Measurements from ENCODE around the gene PROSER3.

PROSER3 gene

GRCh38 chr19:35775298-35776101 is 17.5 kb downstream of the PROSER3 start, which contains the start of gene ARHGAP33:
TSS of gene ARHGAP33 (plus strand) at chr19:35775564. CDS start at chr19:35775659, 95 bp downstream.
- DNase-seq (ENCODE audit: low read depth in 2 of 2) = peak; percentile 97 to 98

DNA sequence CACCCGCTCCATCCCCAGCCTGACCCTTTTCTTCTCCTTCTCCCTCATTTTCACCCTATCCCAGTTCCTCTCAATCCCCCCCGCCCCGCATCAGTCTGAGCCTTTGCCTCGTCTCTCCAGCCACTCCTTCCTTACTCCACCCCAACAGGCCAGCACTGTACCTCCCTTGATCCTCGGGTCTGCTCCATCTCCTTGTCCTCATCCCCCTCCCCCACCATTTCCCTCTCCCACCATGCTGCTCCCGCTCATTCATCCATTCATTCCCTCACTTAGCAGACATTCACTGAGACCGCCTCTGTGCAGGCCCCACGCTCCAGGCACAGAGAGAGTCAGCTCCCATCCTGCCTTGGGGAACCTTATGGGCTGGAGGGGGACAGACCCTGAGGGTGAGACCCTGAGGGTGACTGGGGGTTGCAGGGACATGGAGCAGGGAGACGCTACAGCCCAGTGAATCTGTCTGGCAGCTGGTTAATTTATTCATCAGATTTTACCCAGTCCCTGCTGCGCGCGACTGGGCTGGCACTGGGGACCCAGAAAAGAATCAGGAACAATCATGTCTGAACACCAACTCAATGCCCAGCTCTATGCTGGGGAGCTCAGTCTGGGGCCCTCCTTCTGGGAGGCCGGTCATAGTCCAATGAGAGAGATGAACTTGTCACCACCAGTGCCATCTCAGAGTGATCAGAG is 18.3 kb downstream of the PROSER3 start:
- DNase-seq (ENCODE audit: low read depth in 2 of 2) = no peak

DNA sequence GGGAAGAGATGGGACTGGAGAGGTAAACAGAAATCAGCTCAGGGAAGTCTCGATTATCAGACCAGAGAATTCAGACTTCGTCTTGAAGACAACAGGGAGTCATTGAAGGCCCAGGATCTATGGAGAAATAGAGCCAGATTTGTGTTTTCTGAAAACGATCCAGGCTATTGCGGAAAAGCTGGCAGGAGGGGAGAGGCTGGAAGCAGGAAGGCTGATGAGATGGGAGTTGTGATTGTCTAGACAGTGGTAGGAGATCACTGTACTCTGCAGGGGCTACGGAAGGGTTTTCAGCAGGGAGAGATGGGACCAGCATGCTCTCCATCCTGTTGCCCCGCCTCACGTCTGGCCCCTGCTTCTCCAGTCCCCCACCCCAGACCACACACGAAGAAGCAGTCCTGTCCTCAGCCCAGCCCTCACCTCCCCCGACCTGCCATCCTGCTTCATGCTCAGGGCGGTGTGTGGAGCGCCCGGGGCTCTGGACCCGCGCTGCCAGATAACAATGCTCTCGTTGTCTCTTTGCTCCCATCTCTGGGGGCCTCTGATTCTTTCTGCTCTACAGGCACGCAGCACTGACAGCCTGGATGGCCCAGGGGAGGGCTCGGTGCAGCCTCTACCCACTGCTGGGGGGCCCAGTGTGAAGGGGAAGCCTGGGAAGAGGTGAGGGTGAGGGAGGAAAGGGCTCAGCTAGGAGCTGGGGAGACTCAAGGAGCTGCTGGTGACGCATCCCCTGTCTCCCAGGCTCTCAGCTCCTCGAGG is 19.3 kb downstream of the PROSER3 start:
- DNase-seq (ENCODE audit: low read depth in 2 of 2) = no peak

DNA sequence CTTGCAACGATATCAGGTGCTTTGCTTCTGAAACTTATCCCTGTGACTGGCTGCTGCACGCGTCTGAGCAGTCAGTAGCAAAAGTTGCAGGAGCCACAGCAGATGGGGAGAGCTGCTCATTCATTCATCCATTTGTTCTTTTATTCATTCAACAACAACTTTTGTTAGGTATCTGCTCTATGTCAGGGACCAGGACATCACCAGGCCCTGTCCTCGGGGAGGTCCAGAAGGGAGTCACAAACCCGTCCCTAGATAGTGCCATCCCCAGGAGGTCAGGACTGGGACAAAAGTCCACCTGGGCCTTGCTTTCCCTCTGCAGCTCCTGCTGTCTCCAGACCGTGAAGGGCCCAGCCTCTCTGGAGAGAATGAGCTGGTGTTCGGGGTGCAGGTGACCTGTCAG is 20.0 kb downstream of the PROSER3 start:
- DNase-seq (ENCODE audit: low read depth in 2 of 2) = no peak

DNA sequence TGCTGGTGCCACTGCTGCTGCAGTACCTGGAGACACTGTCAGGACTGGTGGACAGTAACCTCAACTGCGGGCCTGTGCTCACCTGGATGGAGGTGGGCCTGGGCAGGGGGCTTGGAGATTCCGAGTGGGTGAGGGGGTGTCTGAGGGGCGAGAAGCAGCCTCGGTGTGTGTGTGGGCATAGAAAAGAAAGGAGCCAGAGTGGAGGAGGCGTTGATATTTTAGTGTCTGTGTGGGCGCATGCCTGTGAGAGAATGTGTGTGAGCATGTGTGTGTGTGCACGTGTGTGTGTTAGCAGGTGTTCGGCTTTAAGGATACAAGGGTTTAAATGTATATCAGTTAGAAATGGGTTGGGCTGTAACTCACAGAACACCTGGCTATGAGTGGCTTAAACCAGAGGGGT is 21.1 kb downstream of the PROSER3 start:
- DNase-seq (ENCODE audit: low read depth in 2 of 2) = no peak

- no peak for DNase-seq (ENCODE audit: low read depth in 2 of 2)
Measured at GRCh38 chr19:35780058-35780457, 22.1 kb downstream of the PROSER3 start.

DNA sequence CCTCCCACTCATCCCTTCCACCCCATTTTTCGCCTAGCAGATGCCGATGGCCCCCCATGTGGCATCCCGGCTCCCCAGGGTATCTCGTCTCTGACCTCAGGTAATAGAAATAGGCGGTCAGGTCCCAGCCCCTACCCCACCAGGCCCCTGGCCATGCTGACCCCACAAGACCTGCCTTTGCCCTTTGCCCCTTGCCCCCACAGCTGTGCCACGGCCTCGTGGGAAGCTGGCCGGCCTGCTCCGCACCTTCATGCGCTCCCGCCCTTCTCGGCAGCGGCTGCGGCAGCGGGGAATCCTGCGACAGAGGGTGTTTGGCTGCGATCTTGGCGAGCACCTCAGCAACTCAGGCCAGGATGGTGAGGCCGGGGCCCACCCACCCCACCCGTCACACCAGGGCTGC is 22.7 kb downstream of the PROSER3 start:
- DNase-seq (ENCODE audit: low read depth in 2 of 2) = no peak

- no peak for DNase-seq (ENCODE audit: low read depth in 2 of 2)
Measured at GRCh38 chr19:35781650-35782049, 23.7 kb downstream of the PROSER3 start.

DNA sequence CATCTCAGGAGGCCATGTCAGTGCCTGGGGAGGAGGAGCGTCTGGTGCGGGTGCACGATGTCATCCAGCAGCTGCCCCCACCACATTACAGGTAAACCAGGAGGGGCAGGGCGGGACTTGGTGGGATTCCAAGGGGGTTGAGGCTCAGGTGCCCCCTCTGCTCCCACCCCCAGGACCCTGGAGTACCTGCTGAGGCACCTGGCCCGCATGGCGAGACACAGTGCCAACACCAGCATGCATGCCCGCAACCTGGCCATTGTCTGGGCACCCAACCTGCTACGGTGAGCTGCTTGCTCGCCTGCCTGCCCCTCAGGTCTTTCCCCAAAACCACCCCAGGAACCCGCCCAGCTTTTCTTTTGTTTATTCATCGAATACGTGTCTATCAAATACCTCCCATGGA is 24.6 kb downstream of the PROSER3 start:
- DNase-seq (ENCODE audit: low read depth in 2 of 2) = no peak

GRCh38 chr19:35783469-35784434 is 25.8 kb downstream of the PROSER3 start:
- no peak for DNase-seq (ENCODE audit: low read depth in 2 of 2)

DNA sequence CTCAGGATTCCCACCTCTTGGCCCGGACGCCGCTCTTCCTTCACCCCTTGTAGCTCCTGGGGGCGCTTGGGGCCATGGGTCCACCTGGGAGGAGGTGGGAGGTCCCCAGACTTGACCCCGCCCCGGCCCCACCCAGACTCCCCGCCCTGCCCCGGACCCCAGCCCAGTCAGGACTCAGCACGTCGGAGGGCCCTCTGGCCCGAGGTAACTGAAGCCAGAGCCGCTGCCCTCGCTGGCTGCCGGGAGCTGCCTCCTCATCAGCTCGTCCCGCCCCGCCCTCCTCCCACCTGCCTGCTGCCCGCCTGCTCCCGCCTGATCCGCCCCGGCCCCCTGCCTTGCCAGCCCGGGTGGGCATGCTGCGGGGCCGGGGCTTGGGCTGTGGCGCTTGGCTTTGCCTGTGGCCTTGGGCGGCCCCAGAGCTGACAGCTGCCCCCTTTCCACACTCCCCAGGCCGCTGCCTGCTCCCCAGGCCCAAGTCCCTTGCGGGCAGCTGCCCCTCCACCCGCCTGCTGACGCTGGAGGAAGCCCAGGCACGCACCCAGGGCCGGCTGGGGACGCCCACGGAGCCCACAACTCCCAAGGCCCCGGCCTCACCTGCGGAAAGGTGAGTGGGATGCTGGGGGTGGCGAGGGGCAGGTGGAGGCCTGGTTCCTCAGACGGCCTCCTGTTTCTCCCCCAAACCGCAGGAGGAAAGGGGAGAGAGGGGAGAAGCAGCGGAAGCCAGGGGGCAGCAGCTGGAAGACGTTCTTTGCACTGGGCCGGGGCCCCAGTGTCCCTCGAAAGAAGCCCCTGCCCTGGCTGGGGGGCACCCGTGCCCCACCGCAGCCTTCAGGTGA is 26.7 kb downstream of the PROSER3 start:
- no peak for DNase-seq (ENCODE audit: low read depth in 2 of 2)

GRCh38 chr19:35785339-35785627 is 27.3 kb downstream of the PROSER3 start:
- no peak for DNase-seq (ENCODE audit: low read depth in 2 of 2)

GRCh38 chr19:35786299-35787160 is 28.6 kb downstream of the PROSER3 start:
- DNase-seq (ENCODE audit: low read depth in 2 of 2) = no peak

GRCh38 chr19:35787227-35787799 is 29.3 kb downstream of the PROSER3 start:
- DNase-seq (ENCODE audit: low read depth in 2 of 2) = no peak

GRCh38 chr19:35788205-35788960 is 30.4 kb downstream of the PROSER3 start:
- DNase-seq (ENCODE audit: low read depth in 2 of 2) = no peak

DNA sequence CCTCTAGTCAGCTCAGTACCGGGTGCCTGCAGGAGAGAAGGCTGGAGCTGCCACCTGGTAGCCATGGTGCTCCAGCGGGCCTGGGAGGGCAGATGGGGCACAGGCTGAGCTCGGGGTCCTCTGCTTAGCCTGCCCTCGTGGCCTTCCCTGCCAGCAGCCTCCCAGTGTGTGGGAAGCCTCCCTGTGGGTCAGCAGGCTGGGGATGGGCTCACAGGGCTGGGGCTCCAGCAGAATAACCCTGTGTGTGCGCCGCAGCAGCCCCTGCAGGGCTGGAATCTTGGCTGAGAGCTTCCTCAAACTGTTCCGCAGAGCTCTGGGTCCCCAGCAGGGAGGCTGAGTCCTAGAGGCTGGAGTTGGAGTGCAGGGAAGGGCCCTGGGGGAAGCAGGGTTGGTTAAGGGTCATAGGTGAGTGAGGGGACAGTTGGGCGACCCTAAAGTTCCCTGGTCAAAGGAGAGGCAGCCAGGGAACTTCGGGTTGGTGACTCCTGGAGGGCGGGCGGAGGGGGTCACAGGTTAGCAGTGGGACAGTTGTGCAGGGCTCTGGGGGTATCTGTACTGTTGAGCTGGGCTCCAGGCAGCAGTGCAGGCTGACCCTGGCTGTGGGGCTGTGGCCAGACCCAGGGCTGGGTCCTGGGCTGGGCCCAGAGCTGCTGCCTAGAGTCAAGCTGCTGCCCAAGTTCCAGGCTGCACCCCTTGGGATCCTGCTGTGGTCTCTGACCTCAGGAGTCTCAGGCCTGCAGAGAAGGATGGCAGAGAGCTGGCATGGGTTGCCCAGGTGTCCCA is 31.4 kb downstream of the PROSER3 start:
- DNase-seq (ENCODE audit: low read depth in 2 of 2) = no peak

Data from stimulated activated CD8-positive, alpha-beta memory T cell treated with anti-CD3 and anti-CD28 coated beads, Interleukin-7, amount 100 ng/mL, for 4 hours (primary cell).